ENCODE data around the gene CCDC63.

DNA sequence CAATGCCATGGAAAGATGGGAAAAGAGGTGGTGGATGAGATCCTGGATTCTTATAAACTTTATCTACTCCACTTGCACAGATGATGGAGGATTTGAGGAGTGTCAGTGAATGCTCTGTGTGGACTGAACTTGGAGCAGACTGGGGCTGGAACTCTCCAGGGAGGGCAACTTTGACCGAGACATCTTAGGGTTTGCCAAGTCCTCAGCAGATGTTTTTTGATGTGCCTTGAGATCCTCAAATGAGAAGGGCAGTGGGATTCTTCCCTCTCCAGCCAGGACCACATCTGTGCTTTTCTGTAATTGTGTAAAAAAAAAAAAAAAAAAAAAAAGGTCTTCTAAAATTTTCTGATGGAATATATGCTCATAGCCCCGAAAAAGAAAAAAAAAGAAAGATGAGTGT, 96.6 kb downstream of the CCDC63 start:
- TF ChIP-seq, protein P1, sequence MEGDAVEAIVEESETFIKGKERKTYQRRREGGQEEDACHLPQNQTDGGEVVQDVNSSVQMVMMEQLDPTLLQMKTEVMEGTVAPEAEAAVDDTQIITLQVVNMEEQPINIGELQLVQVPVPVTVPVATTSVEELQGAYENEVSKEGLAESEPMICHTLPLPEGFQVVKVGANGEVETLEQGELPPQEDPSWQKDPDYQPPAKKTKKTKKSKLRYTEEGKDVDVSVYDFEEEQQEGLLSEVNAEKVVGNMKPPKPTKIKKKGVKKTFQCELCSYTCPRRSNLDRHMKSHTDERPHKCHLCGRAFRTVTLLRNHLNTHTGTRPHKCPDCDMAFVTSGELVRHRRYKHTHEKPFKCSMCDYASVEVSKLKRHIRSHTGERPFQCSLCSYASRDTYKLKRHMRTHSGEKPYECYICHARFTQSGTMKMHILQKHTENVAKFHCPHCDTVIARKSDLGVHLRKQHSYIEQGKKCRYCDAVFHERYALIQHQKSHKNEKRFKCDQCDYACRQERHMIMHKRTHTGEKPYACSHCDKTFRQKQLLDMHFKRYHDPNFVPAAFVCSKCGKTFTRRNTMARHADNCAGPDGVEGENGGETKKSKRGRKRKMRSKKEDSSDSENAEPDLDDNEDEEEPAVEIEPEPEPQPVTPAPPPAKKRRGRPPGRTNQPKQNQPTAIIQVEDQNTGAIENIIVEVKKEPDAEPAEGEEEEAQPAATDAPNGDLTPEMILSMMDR (IDR thresholded peaks at IDR 0.05) = no peak
- TF ChIP-seq POLR2A (IDR thresholded peaks at IDR 0.05) = no peak
